Head of caudate nucleus (tissue), 42 donors: ENCODE results near the gene BPHL.
"Not testable (repeated sequence)": the region's sequence is repeated elsewhere in the genome, so short reads cannot be mapped to it uniquely, and the experiment has no call there.

Experiments
- DNase-seq, 42 donors: peaks; one replicate each; pipeline versions ENCODE4 v3.0.0 to v3.0.0-alpha.2; 2020 to 2021; ENCODE audit warnings: mixed read lengths in 7 of 42
- intact Hi-C: fragments of 100-400 bp; cut with DNase I; formaldehyde crosslinking; loops from one replicate; pipeline ENCODE4 v1.15.0; 2022

Gene BPHL

GRCh38 chr6:3170676-3171075 is 52.2 kb downstream of the BPHL start:
- intact Hi-C loops, DNase-seq: not testable (repeated sequence)

- DNase-seq, intact Hi-C loops: not testable (repeated sequence)
These were observed 53.0 kb downstream of the BPHL start for GRCh38 chr6:3171313-3172175.

GRCh38 chr6:3172789-3173188 is 54.3 kb downstream of the BPHL start:
- intact Hi-C loops, DNase-seq: not testable (repeated sequence)

- DNase-seq, intact Hi-C loops: not testable (repeated sequence)
These were observed 55.2 kb downstream of the BPHL start for GRCh38 chr6:3173636-3174089.

GRCh38 chr6:3175715-3176402 is 57.3 kb downstream of the BPHL start:
- intact Hi-C loops = no loop called here
- DNase-seq = no peak

- peak in 33 of 42 donors; percentile 24 to 82 (median 58) for DNase-seq
- intact Hi-C loops = no loop called here
These were observed 58.2 kb downstream of the BPHL start for GRCh38 chr6:3176562-3177355.

GRCh38 chr6:3178666-3179065 is 60.2 kb downstream of the BPHL start:
- intact Hi-C loops, DNase-seq: not testable (repeated sequence)

GRCh38 chr6:3179945-3180344 is 61.4 kb downstream of the BPHL start:
- DNase-seq, intact Hi-C loops: not testable (repeated sequence)

- DNase-seq = no peak
- intact Hi-C loops = no loop called here
These were observed 62.6 kb downstream of the BPHL start for GRCh38 chr6:3181105-3181504.

- intact Hi-C loops = no loop called here
- DNase-seq = no peak
These were observed 64.6 kb downstream of the BPHL start for GRCh38 chr6:3183066-3183465.

GRCh38 chr6:3186974-3187382 is 68.5 kb downstream of the BPHL start:
- intact Hi-C loops = no loop called here
- no peak for DNase-seq

GRCh38 chr6:3188262-3188661 is 69.8 kb downstream of the BPHL start:
- DNase-seq = no peak
- intact Hi-C loops = no loop called here

- DNase-seq, intact Hi-C loops: not testable (repeated sequence)
These were observed 70.7 kb downstream of the BPHL start for GRCh38 chr6:3189192-3189591.

GRCh38 chr6:3190056-3190455 is 71.5 kb downstream of the BPHL start:
- no peak for DNase-seq
- intact Hi-C loops = no loop called here

GRCh38 chr6:3190779-3191178 is 72.3 kb downstream of the BPHL start:
- no peak for DNase-seq
- intact Hi-C loops = no loop called here

GRCh38 chr6:3193102-3193849 is 74.8 kb downstream of the BPHL start:
- peak in 34 of 42 donors; percentile 13 to 62 (median 36) for DNase-seq
- intact Hi-C loops = no loop called here

- intact Hi-C loops = no loop called here
- peak in 41 of 42 donors; percentile 37 to 89 (median 72) for DNase-seq
These were observed 76.3 kb downstream of the BPHL start for GRCh38 chr6:3194535-3195419.

- intact Hi-C loops = no loop called here
These were observed 76.8 kb downstream of the BPHL start for GRCh38 chr6:3195420-3195694.

More at GRCh38 chr6:3195420-3195694, 76.8 kb downstream of the BPHL start:
- no peak for DNase-seq
